Activated T-cell treated with anti-CD3 and anti-CD28 coated beads, Interleukin-2, amount 50 U/mL, for 4 hours (primary cell): Measurements from ENCODE around the gene SUB1. TPM values are rescaled to one million over a fixed set of nuclear protein-coding genes. Genes with fewer than 3 reads are reported as not detected.
"Not testable (repeated sequence)": the region's sequence is repeated elsewhere in the genome, so short reads cannot be mapped to it uniquely, and the experiment has no call there.

ENCODE experiments used
- ATAC-seq, 2 donors: fragments of 200-7000 bp; cut with Tn5 transposase; one replicate each; pipeline ENCODE4 v1.10.0; 2021
- DNase-seq: peaks from one replicate; pipeline ENCODE4 v3.0.0-alpha.2; 2020
- H3K27me3 Mint-ChIP-seq: one replicate; pipeline ENCODE4 v1.8.0; 2021; ENCODE audit warnings: low read depth, mixed read lengths
- H3K36me3 Mint-ChIP-seq: one replicate; pipeline ENCODE4 v1.8.0; 2022; ENCODE audit warnings: mixed read lengths; ENCODE audit not compliant: insufficient read depth
- H3K4me1 Mint-ChIP-seq: one replicate; pipeline ENCODE4 v1.8.0; 2021; ENCODE audit warnings: low read depth, mixed read lengths
- H3K4me3 Mint-ChIP-seq: one replicate; pipeline ENCODE4 v1.8.0; 2021; ENCODE audit warnings: mild to moderate bottlenecking, moderate library complexity, mixed read lengths
- H3K9me3 Mint-ChIP-seq: one replicate; pipeline ENCODE4 v1.8.0; 2021; ENCODE audit warnings: mixed read lengths
- total RNA-seq, 3 donors: library from RNA; stranded (reverse); gene quantifications; one replicate each; pipeline ENCODE4 v1.2.1, GENCODE V29; 2021

SUB1 gene
- total RNA-seq, 3 donors from 2014 or later = 453 to 460 (median 459) TPM

DNA sequence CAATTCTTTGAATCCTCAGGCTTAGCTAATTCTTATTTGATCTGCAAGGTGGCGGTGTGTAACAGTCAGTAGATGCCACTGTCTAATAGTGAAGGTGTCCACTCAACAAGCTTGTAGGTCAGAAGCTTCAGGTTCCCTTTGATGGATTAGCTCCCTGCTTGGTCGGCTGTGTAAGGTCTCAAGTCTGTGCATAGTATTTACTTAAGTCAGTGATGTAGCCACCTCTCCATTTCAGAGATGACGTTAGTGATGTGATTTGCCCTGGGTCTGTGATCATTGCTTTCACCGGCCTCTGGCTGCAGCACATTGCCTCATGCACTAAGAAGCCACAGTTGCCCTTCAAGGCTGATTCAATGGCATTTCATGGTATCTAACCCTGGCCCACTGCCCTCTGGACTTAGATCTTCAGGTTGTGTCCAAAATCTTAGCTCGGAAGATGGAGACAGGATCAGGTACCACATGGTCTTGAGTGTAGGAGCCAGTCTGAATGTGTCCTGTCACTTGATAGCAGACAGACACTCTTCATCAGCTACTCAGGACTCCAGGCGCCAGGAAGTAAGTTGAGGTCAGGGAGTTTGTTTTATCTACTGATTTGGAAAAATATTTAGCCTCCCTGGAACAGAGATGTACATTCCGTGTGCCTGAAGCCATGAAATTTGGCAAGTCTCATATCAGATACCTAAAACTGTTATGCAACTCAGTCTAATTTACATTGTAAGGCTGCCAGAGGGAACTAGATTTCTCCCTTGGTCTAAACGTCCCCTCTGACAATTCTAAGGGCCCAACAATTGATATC, 42.9 kb downstream of the SUB1 start:
- no peak overlapping the region for H3K4me3 Mint-ChIP-seq
- no peaks in the 10 kb centered on the region for H3K4me1 Mint-ChIP-seq
- H3K27me3 Mint-ChIP-seq = peaks cover 7% of the 10 kb centered on the region
- no peaks in the 10 kb centered on the region for H3K9me3 Mint-ChIP-seq
- DNase-seq (no peak), ATAC-seq (no peak)
- no peaks in the 10 kb centered on the region for H3K36me3 Mint-ChIP-seq

DNA sequence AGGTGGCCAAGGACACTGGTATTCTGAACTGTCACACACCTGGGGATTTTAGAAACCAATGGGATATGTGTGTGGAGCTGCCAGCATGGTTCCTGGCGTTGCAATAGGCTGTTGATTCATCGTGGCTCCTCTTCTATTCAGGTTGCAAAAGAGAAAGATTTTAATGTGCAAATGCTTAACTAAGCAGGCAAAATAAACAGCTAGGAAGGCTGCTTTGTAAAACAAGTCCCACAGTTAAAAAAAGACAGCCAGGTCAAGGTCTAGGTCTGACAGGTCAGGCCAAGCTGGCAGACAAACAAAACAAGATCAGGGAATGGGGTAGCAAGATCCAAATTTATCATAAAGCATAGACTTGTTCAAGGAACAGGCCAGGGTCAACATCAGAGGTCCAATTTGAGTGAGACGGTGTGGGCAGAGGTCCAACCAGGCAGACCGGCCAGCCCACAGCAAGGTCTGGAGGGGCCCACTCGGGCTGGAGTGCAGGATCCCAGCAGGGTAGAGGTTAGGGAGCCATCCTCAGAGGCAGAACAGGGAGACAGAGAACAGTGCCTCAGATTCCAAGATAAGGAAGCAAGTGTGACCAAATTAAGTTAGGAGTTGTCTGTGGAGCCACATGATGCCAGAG, 45.6 kb downstream of the SUB1 start:
- H3K4me3 Mint-ChIP-seq = no peak overlapping the region
- DNase-seq (no peak), ATAC-seq (no peak)
- no peaks in the 10 kb centered on the region for H3K4me1 Mint-ChIP-seq
- peaks cover 5% of the 10 kb centered on the region for H3K27me3 Mint-ChIP-seq
- H3K9me3 Mint-ChIP-seq = no peaks in the 10 kb centered on the region
- H3K36me3 Mint-ChIP-seq = no peaks in the 10 kb centered on the region

DNA sequence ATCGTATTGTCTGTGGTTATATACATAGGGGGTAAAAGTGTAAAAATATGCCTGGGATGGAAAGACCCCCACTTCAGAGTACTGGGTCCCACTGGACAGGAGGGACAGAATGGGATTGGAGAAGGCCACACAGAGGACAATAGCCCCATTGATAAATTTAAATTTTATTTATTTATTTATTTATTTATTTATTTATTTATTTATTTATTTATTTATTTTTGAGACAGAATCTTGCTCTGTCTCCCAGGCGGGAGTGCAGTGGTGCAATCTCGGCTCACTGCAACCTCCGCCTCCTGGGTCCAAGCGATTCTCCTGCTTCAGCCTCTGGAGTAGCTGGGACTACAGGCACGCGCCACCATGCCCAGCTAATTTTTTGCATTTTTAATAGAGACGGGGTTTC, 47.7 kb downstream of the SUB1 start:
- not testable (repeated sequence) for ATAC-seq, H3K9me3 Mint-ChIP-seq, H3K4me3 Mint-ChIP-seq, DNase-seq, H3K36me3 Mint-ChIP-seq, H3K27me3 Mint-ChIP-seq, H3K4me1 Mint-ChIP-seq

DNA sequence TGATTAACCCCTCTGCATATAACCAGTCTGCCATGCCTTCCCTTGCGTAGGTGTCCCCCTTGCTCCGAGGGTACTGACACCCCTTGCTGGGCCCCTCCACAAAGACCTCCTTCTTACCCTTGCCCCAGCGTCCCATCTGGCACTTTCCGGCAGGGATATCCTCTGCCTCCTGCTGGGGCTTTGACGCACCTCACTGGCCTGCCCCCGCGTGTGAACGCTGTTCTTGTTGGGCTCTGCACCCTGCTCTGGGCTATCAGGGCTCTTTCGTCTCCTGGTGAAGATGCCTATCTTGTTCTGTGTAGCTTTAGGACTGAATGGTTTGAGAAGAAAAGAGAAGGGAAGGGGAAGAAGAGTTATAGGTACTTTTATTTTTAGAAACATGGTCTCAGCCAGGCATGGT, 53.0 kb downstream of the SUB1 start:
- Mint-ChIP-seq H3K4me3 (no peak overlapping the region), H3K4me1 (no peaks in the 10 kb centered on the region), H3K36me3 (no peaks in the 10 kb centered on the region), H3K27me3 (no peaks in the 10 kb centered on the region), H3K9me3 (no peaks in the 10 kb centered on the region)
- ATAC-seq (no peak), DNase-seq (no peak)

DNA sequence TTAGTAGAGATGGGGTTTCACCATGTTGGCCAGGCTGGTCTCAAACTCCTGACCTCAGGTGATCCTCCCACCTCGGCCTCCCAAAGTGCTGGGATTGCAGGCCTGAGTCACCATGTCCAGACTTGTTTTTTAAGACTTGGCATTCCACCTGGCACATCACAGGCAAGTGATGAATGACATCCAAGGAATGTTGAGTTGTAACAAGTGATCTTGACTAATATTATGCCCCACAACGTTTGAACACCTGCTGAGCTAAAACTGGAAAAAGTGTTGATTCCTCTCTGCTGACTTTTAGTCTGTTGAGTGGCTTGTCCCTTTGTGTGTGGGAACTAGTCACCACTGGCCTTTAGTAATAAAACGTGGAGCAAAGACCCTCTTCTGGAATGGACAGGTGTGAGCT, 54.6 kb downstream of the SUB1 start:
- H3K4me3 Mint-ChIP-seq = no peak overlapping the region
- no peaks in the 10 kb centered on the region for H3K9me3 Mint-ChIP-seq
- no peaks in the 10 kb centered on the region for H3K36me3 Mint-ChIP-seq
- no peak for ATAC-seq
- DNase-seq = no peak
- H3K27me3 Mint-ChIP-seq = no peaks in the 10 kb centered on the region
- H3K4me1 Mint-ChIP-seq = no peaks in the 10 kb centered on the region

DNA sequence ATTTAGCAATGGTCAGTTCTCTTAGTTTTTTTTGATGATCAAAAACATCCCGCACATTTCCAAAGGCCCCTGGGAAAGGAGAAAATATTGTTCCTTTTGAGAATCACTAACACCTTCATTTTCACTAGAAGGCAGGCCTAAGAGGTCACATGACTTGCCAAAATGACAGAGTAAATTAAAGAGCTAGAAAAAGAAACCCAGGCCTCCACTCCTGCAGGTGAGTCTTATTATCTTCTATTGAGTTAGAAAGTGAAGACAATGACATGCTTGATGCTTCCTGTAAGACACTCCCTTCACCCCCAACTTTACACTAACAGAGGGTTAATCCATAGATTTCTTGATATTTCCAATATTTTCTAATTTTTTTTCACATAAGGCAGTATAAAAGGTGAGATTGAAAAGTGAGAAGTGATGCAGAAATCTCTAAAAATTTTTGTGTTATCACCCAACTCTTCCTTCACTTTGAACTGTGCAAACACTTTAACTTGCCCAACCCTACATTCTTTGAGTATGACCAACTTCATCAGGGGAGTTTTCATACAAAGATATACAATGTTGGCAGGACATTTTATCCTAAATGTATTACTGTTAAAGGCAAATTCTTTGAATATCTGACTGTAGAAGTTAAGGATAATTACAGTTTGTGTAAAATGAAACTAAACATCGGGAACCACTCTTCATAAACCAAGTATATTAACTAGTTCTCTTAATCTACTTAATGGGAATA, 57.1 kb downstream of the SUB1 start:
- DNase-seq (no peak), ATAC-seq (no peak)
- no peaks in the 10 kb centered on the region for H3K9me3 Mint-ChIP-seq
- H3K4me1 Mint-ChIP-seq = no peaks in the 10 kb centered on the region
- no peak overlapping the region for H3K4me3 Mint-ChIP-seq
- H3K27me3 Mint-ChIP-seq = no peaks in the 10 kb centered on the region
- H3K36me3 Mint-ChIP-seq = no peaks in the 10 kb centered on the region

DNA sequence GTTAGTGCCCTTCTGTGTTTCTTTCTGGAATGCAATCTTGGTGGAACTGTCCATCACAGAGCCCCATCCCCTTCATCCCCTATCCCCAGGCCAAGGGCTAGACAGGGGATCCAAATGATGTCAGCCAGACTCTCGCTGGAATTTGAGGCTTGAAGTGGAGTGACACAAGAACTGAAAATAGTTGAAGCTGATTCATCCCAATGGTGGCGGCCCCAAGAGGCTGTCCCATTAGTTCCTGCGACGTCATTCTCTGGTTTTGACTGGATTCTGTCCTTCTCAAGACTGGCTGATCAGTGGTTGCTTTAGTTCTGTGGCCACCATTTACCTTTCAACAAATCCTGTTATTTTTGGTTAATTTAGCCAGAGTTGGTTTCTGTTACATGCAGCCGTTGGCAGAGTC, 59.9 kb downstream of the SUB1 start:
- H3K9me3 Mint-ChIP-seq = no peaks in the 10 kb centered on the region
- no peak overlapping the region for H3K4me3 Mint-ChIP-seq
- DNase-seq (no peak), ATAC-seq (no peak)
- no peaks in the 10 kb centered on the region for H3K36me3 Mint-ChIP-seq
- no peaks in the 10 kb centered on the region for H3K27me3 Mint-ChIP-seq
- H3K4me1 Mint-ChIP-seq = no peaks in the 10 kb centered on the region

DNA sequence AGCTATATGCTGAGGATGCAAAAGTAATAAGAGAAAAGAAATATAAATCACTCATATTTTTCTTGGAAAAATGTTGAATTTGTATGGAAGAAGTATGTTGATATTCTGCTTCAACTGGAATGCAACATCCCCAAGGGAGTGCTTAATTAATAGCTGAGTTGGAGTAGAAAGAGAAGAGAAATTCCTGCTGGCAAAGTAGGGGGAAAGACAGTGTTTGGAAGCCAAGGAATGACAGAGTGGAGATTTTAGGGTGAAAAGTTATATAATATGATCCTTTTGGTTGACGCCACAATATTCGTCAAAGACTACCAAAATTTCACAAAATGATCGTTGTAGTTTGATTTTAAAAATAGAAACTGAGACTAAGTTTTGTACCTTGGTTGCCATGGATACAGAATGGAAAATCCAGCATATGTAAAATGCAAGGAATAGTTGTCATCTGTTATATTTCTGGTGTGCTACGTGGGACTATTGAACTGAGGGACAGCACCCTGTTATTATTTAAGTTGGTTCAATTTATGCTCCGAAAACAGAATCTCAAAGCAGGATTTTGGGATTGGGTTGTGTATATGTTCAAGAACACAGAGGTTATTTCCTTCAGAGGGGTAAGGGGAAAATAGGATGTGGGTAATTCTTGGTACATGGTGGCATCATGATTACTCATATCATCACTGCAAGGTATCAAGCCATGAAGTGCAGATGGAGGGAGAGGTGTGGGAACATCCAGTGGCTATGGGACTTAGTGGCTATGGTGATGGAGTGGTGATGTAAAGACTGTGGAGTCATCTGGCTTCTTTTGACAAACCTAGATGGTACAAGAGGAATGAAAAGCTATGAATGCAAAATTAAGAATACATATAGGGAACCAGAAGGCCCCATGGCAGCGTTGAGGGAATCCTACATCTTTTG, 61.0 kb downstream of the SUB1 start:
- no peak for ATAC-seq
- no peaks in the 10 kb centered on the region for H3K36me3 Mint-ChIP-seq
- H3K4me3 Mint-ChIP-seq = no peak overlapping the region

DNA sequence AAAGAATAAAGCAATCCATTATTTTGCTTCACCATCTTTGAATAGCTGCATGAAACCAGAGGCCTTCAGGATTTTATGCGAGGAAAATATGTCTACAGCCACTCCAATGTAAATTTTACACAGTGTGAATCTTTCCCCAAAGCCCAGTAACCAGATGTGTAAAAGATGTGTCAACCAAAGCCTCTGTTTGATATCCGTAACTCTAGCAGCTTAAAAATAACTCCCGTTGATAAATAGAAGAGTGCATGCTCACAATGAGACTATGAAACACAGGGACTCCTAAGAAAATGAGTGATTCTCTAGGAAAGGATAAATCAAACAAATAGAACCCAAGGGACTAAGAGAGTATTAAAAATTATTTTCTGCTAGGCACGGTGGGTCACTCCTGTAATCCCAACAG, 65.7 kb downstream of the SUB1 start:
- H3K36me3 Mint-ChIP-seq = no peaks in the 10 kb centered on the region
- H3K9me3 Mint-ChIP-seq = peaks cover 6% of the 10 kb centered on the region
- no peak overlapping the region for H3K4me3 Mint-ChIP-seq
- peaks cover 7% of the 10 kb centered on the region for H3K27me3 Mint-ChIP-seq
- H3K4me1 Mint-ChIP-seq = no peaks in the 10 kb centered on the region
- DNase-seq = no peak
- ATAC-seq = no peak

More for the DNA sequence above, 61.0 kb downstream of the SUB1 start:
- H3K4me1 Mint-ChIP-seq = no peaks in the 10 kb centered on the region
- DNase-seq = no peak
- H3K27me3 Mint-ChIP-seq = peaks cover 2% of the 10 kb centered on the region
- H3K9me3 Mint-ChIP-seq = no peaks in the 10 kb centered on the region

DNA sequence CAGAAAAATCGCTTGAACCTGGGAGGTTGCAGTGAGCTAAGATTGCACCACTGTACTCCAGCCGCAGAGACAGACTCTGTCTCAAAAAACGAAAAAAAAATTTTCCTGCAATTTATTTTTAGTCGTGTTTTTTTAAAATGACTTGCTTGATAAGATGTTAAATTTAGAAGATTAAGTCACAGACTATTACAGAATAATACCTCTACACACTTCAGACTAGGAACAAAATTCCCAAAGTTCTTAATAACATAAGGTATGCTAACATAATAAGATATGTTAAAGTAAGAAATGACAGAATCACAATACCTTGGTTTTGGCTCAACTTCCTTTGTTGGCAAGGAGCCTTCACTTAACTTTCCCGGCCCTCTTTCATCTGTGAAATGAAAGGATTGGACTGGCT, 66.3 kb downstream of the SUB1 start:
- no peaks in the 10 kb centered on the region for H3K36me3 Mint-ChIP-seq
- no peak overlapping the region for H3K4me3 Mint-ChIP-seq
- no peak for ATAC-seq
- no peaks in the 10 kb centered on the region for H3K4me1 Mint-ChIP-seq
- H3K27me3 Mint-ChIP-seq = peaks cover 7% of the 10 kb centered on the region
- no peak for DNase-seq
- H3K9me3 Mint-ChIP-seq = peaks cover 8% of the 10 kb centered on the region

Other genes with a start within 250 kb of the SUB1 start
- 10 to 100 TPM; 76.9 to 83.3 (median 80.4) TPM for gene ZFR, start 140.8 kb upstream of the SUB1 start, total RNA-seq
- under 1 TPM in 2 of 3 donors, not detected in 1; 0.05 to 0.08 TPM for gene NPR3, start 125.8 kb downstream of the SUB1 start, total RNA-seq